Measurements from ENCODE around the gene PPP2R1A. TPM values are rescaled to one million over a fixed set of nuclear protein-coding genes. Genes with fewer than 3 reads are reported as not detected.
"Not testable (repeated sequence)": the region's sequence is repeated elsewhere in the genome, so short reads cannot be mapped to it uniquely, and the experiment has no call there.

Gene PPP2R1A
- polyA plus RNA-seq, 1 donor, result 332 TPM

DNA sequence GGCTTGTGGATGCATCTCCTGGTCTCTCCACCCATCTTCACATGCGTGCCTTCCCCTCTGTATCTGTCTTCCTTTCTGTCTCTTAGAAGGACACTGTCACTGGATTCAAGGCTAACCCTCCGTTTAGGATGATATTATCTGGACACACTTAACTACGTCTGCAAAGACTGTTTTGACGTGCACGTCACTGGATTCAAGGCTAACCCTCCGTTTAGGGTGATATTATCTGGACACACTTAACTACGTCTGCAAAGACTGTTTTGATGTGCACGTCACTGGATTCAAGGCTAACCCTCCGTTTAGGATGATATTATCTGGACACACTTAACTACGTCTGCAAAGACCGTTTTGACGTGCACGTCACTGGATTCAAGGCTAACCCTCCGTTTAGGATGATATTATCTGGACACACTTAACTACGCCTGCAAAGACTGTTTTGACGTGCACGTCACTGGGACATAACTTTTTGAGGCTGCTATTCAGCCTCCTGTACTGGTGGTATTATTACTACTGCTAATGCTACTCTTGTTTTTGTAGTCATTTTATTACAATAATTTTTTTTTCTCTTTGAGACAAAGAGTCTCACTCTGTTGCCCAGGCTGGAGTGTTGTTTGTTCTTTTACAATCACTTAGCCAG is 11.0 kb downstream of the PPP2R1A start:
- not testable (repeated sequence) for DNase-seq

DNA sequence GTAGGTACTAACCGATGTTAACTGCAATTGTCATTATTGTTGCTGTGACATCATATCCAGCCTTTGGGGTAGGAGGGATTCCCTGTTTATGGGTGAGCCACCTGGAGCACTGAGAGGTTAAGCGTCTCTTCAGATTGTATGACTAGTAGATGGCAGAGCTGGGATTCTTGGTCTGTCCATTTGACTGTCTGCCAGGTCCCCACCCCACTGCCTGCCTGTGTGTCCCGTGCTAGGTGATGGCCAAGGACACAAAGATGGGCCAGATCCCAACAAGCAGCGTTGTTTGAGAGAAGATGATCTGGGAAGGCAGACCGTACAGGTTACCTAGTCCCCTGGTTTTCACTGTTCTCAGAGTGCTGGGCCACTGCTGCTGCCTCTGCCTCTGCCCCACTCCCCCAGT is 16.6 kb downstream of the PPP2R1A start:
- no peak for DNase-seq

DNA sequence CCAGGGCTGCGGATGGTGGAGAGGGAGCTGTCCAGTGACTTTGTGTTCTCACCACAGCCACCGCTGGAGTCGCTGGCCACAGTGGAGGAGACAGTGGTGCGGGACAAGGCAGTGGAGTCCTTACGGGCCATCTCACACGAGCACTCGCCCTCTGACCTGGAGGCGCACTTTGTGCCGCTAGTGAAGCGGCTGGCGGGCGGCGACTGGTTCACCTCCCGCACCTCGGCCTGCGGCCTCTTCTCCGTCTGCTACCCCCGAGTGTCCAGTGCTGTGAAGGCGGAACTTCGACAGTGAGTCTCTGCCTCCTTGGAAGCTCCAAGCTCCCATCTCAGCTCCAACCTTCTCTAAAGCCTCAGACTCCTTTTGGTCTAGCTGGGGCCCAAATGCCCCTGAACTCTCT is 21.4 kb downstream of the PPP2R1A start:
- DNase-seq, result no peak

DNA sequence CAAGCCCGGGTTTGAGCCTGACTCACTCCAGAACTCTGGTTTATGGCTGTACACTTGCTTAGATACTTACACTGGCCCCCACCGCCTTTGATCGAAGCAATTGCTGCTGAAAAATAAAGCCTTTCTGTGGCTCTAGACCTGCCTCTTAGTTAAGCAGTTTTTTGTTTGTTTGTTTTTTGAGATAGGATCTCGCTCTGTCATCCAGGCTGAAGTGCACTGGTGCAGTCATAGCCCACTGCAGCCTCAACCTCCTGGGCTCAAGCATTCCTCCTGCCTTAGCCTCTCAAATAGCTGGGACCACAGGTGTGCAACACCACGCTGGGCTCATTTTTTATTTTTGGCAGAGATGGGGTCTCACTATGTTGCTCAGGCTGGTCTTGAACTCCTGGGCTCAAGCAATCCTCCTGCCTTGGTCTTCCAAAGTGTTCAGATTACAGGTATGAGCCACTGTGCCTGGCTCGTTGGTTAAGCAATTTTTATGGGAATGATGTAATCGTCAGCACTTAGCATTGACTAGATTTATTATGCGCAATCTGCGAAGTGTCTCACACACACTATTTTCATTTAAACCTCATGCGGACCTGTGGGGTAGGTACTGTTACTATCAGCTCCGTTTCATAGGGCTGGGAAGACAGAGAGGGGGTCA is 22.2 kb downstream of the PPP2R1A start:
- no peak for DNase-seq

DNA sequence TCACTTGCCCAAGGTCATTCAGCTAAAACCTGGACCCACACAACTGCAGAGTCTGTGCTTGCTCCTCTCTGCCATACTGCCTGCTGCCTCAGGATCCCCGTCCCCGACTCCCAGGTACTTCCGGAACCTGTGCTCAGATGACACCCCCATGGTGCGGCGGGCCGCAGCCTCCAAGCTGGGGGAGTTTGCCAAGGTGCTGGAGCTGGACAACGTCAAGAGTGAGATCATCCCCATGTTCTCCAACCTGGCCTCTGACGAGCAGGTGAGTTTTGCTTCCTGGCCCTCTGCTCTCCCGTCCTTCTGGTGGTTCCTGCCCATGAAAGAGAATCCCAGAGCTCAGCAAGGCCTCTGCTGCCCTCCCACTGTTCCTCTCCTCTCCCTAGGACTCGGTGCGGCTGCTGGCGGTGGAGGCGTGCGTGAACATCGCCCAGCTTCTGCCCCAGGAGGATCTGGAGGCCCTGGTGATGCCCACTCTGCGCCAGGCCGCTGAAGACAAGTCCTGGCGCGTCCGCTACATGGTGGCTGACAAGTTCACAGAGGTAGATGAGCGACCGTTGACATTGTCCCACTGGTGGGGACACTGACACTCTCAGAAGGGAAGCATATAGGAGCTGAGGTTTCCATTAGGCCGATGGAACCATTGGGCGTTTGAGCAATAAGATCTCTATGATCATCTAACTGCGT is 22.9 kb downstream of the PPP2R1A start:
- DNase-seq, result no peak

DNA sequence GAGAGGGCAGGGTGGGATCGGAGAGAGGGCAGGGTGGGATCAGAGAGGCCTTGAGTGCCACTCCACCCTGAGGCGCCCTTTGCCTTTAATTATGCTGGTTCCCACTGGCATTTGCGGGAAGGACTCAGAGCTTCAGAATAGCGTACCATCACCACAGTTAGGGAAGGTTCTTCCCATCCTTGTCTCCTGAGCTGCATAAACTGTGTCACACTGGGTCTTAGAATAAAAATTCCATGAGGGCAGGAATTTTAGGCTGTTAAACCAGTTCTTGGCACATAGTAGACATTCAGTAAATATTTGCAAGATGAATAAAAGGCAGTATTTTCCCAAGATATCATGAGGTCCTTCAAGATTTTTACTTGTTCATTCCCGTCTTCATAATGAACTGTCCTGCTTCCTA is 24.4 kb downstream of the PPP2R1A start:
- no peak for DNase-seq

DNA sequence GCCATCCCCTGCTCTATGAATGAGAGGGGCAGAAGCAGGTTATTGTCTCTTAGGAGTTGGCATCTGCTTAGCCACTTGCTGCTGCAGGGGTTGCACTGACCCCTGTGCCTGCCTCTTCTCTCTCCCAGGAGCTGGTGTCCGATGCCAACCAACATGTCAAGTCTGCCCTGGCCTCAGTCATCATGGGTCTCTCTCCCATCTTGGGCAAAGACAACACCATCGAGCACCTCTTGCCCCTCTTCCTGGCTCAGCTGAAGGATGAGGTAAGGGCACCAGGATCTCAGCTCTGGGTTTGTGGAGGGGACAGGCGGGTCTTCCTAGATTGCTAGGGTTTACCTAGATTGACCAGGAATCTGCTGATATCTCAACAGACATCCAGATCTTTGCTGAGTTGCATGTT is 26.5 kb downstream of the PPP2R1A start:
- DNase-seq, result no peak

DNA sequence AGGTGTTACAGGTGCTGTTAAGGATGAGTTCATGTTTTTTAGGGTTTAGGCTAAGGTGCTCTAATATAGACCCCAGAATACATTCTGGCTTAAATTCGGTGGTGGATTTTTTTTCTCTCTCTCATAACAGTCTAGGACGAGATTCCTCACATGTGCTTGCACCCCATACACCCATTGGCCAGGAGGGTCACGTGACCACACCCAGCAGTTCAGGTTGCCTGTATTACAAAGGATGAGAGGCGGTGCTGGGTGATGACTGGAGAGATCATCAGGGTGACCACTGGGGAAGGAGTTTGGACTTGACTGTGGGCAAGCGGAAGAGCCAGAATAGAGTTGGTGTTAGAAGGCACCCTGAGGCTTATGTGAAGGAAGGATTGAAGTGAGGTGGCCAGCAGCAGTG is 27.7 kb downstream of the PPP2R1A start:
- no peak for DNase-seq

DNA sequence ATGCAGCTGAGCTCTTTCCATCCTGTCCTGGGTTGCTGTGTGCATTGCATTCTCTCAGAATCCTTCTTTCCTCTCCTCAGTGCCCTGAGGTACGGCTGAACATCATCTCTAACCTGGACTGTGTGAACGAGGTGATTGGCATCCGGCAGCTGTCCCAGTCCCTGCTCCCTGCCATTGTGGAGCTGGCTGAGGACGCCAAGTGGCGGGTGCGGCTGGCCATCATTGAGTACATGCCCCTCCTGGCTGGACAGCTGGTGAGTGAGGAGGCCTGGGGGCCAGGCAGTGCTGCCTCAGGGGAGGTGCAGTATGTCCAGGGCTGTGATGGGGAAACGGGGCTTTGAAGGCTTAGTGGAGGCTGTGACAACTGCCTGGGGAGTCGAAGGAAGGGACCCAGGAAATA is 29.8 kb downstream of the PPP2R1A start:
- peak; percentile 19 for DNase-seq

DNA sequence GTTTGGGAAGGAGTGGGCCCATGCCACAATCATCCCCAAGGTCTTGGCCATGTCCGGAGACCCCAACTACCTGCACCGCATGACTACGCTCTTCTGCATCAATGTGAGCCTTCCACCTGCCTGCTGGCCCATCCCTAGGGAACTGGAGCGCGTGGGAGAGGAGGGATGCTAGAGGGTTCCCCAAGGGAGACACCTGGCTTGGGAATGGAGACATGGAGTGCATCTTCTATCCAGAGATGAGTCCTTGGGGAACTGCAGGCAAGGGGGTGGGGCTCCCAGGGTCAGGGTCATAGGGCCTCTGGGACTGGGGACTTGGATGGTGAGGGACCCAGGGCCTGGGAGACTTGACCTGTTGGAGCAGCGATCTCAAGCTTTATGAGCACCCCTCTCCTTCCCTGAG is 31.2 kb downstream of the PPP2R1A start:
- no peak for DNase-seq

DNA sequence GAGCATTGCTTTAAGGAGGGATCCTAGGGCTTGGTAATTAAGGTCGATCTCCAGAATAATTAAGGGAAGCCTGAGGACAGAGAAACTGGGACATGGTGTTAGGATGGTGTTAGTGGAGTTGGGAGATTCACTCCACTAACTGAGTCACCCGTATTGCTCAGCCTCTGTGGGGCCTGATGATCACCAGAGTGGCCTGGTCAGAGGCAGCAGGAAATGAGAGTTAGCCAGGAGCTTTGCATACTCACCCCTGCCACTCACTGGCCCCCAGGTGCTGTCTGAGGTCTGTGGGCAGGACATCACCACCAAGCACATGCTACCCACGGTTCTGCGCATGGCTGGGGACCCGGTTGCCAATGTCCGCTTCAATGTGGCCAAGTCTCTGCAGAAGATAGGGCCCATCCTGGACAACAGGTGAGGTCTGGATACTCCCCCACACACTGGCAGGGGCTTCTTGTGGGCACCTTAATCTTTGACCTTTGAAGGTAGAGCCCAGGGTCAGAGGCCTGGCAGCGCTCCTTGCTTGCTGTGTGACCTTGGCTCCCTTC is 32.1 kb downstream of the PPP2R1A start:
- no peak for DNase-seq

DNA sequence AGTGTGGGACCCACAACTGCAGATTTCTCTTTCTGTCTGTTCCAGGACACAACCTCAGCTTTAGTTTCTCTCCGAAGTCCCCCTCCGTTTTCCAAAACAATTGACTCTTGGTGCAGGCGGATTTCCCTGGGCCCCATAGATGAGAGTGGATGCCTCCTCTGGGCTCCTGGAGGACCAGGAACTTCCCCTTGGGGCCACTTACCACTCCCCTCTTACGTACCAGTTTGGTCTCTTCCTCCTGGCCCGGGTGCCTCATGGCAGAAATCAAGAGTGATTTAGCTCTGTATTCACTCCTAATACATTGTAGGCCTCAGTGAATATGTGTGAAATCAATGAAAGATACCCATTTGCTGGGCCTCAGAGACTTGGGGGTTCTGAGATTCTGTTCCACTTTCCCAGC is 34.4 kb downstream of the PPP2R1A start:
- DNase-seq, result no peak

DNA sequence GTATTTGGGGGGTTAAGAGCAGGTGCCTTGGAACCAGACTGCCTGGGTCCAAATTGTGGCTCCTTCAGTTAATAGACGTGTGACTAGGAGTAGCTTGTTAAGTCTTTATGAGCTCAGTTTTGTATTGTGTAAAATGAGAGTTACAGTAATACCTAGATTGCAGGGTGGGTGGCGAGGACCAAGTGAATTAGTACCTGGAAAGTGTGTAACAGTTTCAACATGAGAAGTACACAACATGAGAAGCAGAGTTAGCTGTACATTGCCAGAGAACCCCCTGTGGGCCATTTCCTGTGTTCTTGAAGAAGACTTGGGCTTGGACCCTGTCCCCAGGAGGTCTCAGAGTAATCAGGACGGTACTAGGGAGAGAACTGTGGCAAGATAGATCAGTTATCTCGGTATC is 36.8 kb downstream of the PPP2R1A start:
- DNase-seq, result no peak

DNA sequence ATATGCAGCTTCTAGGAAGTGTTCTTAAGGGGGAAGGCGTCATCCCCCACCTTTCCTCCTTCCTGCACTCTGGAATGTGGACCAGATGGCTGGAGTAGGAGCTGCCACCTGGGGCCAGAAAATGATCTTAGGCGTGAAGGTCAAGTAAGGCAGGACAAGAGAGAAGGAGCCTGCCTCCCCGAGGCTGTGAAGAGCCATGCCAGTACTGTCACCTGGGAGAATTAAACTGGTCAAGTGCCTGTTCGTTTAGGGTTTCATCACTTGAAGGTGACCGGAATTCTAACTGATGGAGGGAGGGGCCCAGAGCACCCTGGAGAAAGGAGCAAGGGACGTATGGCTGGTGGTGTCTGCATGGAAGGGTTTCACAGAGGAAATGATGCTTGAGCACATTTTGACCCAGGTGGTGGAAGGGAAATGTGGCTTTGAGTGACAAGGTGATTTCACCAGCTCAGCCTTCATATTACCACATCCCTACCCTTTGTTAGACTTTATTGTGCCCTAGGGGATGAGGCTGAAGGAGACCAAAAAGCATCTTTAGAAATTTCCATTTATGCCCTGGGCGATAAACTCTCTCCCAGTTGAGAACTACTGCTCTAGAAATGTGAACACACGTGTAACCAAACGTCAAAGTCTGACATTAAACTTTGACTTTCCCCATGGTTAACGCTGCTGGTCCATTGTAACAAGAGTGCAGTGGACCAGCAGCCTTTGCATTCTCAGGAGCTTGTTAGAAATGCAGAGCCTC is 37.5 kb downstream of the PPP2R1A start:
- DNase-seq, result no peak

DNA sequence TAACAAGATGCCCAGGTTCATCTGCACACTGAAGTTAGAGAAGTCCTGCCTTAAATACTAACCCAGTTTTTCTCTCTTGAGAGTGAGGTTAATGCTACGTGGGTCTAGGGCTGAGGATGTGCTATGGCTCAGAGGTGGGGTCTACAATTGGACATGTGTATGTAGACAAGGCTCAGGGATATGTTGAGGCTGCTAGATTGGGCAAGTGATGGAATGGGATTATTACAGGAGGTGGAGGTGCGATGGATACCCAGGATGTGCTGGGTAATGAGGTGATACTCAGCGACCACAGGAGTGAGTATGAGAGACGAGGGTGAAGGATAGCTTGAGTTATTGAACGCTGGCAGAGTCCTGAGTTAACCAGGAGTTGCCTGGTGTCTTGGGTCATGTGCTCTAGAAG is 38.1 kb downstream of the PPP2R1A start:
- DNase-seq, result no peak

DNA sequence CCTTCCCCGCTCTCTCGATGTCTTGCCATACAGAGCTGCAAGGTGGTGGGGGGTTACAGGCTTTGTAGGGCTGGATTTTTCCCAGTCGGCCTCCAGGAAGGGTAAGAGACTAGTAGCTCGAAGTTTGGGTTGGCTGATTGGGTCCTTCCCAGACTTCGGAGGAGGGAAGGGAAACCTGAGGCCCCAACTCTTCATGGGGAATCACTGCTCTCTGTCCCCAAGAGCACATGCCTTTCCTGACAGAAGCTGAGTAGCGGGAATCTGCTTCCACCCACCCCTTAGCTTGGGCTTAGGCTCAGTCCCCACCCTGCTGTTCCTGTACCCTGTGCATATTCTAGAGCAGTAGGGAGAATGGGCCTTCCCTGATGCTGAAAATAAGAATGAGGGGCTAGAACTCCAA is 39.7 kb downstream of the PPP2R1A start:
- DNase-seq, result no peak

DNA sequence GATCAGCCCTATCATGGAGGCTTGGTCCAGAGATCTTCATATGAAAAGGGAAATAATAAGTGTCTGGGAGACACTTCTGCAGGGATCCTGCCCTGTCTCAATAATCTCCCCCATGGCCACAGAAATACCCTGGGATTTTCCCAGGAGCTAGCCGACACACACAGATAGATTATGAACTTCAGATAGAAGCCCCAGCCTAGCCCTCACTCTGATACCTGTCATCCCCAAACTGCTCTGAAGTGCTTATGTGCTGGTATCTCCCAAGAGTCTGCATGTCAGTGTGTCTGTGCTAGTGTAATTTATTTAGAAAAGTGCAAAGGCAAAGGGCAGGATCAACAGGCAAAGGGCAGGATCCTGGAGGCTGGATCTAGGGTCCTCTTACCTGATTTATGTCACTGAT is 40.8 kb downstream of the PPP2R1A start:
- no peak for DNase-seq

DNA sequence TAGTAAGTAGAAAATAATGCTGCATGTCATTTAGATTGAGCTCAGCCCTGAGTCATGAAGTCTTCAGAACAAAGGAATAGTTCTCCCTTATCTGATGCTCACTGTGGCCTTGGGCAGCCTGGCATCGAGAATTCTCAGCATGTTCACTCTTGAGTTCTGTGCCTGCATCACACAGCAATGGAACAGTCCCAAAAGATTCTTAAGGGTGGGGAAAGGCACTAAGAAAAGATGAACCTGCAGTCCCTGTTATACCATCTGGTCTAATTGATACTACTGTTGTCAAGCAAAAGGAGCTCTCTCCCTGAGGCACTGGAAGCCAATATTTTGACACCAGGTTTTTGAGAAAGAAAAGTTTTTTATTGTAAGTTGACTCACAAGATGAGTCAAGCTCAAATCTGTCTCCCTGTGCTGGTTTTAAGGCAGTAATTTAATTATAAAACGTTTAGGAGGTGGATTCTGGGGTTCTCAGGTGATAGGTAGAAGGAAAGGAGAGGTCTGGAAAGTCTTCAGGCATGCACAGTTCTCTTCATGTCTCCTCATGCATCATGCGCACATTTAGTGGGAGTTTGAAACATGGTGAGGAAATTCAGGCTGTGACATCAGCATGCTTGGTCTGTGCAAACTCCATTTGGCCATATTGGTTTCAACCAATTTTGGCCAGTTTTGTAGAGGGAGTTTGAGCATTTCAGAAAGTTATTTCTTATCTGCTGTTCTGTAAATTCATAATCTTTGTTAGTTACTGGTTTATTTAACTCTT is 41.5 kb downstream of the PPP2R1A start:
- DNase-seq, result no peak

DNA sequence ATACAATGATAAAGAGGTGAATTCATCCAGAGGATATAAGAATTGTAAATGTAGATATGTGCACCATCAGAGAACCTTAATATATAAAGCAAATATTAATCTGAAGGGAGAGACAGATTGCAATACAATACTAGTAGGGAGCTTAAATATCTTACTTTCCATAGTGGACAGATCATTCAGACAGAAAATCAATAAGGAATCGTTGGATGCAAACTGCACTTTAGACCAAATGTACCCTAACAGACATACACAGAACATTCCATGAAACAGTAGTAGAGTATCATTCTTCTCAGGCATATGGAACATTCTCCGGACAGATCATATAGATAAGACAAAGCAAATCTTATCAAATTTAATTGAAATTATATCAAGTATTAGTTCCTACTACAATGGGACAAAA is 44.6 kb downstream of the PPP2R1A start:
- DNase-seq, result no peak

DNA sequence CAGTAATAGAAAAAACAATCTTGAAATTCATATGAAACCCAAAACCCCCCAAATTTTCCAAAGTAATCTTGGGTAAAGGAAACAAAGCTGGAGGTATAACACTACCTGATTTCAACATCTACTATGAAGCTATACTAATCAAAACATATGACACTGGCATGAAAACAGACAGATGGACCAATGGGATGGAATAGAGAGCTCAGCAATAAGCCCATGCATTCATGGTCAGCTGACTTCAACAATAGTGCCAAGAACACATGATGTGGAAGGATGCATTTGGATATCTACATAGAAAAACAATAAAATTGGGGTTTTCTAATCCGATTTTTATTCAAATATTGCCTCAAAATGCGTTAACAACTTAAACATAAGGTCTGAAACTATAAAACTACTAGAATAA is 47.3 kb downstream of the PPP2R1A start:
- no peak for DNase-seq

DNA sequence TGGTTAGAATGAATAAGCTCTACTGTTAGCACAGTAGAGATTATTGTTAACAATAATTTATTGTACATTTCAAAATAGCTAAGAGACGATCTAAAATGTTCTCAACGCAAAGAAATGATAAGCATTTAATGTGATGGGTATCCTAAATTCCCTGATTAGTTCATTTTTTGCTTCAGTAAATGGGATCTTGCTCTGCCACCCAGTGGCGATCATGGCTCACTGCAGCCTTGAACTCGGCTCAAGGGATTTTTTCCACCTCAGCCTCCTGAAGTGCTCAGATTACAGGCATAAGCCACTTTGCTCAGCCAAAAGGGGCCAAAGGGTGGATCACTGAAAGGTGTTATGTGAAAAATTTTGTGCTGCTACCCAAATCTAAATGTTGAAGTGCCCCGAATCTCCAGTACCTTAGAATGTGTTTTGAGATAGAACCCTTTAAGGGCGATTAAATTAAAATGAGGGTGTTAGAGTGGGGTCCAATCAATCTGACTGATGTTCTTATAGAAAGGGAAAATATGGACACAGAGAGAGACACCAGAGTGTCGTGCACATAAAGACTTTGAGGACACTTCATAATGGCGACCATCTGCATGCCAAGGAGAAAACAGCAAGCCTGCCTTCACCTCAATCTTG is 48.0 kb downstream of the PPP2R1A start:
- peak; percentile 73 for DNase-seq

DNA sequence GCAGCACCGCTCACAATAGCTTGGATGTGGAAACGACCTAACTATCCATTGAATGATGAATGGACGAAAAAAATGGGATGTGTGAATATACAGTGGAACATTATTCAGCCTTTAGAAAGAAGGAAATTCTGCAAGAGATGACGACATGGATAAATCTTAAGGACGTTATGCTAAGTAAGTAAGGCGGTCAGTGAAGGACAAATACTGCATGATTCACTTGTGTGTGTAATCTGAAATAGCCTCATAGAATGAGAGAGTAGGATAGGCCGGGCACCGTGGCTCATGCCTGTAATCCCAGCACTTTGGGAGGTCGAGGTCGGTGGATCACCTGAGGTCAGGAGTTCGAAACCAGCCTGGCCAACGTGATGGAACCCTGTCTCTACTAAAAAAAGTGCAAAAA is 54.2 kb downstream of the PPP2R1A start:
- DNase-seq, result no peak

Measured in hindlimb muscle (tissue), 1 donor.